HuH-7.5 (cell line): ENCODE data around the gene PRKCG.

Experiments used
- DNase-seq: peaks from one replicate; pipeline ENCODE4 v3.0.0; 2011; ENCODE audit warnings: low spot score

PRKCG gene

GRCh38 chr19:53872762-53873161, 9.2 kb upstream of the PRKCG start:
- no peak for DNase-seq

DNA sequence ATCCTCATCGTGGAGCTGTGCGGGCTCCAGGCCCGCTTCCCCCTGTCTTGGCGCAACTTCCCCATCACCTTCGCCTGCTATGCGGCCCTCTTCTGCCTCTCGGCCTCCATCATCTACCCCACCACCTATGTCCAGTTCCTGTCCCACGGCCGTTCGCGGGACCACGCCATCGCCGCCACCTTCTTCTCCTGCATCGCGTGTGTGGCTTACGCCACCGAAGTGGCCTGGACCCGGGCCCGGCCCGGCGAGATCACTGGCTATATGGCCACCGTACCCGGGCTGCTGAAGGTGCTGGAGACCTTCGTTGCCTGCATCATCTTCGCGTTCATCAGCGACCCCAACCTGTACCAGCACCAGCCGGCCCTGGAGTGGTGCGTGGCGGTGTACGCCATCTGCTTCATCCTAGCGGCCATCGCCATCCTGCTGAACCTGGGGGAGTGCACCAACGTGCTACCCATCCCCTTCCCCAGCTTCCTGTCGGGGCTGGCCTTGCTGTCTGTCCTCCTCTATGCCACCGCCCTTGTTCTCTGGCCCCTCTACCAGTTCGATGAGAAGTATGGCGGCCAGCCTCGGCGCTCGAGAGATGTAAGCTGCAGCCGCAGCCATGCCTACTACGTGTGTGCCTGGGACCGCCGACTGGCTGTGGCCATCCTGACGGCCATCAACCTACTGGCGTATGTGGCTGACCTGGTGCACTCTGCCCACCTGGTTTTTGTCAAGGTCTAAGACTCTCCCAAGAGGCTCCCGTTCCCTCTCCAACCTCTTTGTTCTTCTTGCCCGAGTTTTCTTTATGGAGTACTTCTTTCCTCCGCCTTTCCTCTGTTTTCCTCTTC, 8.0 kb upstream of the PRKCG start:
- DNase-seq, result no peak

GRCh38 chr19:53874606-53874990, 7.4 kb upstream of the PRKCG start:
- no peak for DNase-seq

DNA sequence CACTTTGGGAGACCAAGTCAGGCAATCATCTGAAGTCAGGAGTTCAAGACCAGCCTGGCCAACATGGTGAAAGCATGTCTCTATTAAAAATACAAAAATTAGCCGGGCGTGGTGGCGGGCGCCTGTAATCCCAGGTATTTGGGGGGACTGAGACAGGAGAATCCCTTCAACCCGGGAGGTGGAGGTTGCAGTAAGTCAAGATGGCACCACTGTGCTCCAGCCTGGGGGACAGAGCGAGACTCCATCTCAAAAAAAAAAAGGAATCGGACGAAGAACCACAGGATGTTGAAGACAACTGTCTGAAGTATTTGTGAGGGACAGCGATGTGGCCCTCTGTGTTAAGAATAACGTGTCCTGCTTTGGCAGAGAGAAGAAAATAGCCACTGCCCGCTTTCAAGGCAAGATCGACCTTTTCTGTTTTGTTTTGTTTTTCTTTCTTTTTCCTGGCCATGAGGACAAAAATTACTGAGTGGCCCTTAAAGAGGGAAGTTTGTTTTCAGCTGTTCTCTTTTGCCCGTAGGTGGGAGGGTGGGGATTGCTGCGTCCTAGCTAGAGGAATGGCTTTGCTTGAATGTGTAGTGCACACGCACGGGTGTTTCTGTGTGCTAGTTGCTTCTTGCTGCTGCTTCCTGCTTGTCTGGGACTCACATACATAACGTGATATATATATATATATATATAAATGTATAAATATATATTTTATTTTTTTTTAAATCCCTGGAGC, 6.2 kb upstream of the PRKCG start:
- peak; percentile 1 for DNase-seq

- DNase-seq, result peak; percentile 5
Observed at GRCh38 chr19:53876651-53877224, 5.3 kb upstream of the PRKCG start.

DNA sequence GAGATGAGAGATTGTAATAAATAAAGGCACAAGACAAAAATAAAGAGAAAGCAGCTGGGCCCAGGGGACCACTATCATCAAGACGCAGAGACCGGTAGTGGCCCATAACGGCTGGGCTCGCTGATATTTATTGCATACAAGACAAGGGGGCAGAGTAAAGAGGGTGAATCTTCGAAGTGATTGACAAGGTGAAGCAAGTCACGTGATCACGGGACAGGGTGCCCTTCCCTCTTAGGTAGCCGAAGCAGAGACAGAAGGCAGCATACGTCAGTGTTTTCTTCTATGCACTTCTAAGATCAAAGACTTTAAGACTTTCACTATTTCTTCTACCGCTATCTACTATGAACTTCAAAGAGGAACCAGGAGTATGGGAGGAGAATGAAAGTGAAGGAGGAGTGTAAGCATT, 4.6 kb upstream of the PRKCG start:
- DNase-seq, result no peak

- no peak for DNase-seq
Observed at GRCh38 chr19:53878776-53879139, 3.2 kb upstream of the PRKCG start.

GRCh38 chr19:53879140-53880081, 2.6 kb upstream of the PRKCG start:
- peak; percentile 94 for DNase-seq

- DNase-seq, result no peak
Observed at GRCh38 chr19:53880711-53881481, 1.1 kb upstream of the PRKCG start.

DNA sequence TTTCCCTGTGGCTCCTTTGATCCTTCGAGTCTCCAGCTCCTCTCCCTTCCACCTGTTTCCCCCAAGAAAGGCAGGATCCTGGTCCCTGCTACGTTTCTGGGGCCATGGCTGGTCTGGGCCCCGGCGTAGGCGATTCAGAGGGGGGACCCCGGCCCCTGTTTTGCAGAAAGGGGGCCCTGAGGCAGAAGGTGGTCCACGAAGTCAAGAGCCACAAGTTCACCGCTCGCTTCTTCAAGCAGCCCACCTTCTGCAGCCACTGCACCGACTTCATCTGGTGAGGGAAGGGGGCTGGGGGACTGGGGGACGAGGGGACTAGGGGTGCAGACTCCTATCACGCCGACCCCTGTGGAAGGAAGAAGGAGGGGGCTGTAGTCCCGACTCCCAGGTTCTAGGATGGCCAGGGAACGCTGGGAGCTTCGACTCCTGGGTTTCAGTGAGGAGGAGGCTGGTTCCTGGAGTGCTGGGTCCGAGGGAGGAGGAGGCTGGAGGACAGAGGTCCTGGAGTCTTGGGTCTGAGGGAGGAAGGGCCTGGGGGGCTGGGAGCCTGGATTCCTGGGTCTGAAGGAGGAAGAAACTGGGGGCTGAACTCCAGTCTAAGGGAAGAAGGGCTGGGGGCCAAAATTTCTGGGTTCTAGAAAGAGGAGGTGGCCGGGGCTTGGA, 524 bp downstream of the PRKCG start:
- no peak for DNase-seq

DNA sequence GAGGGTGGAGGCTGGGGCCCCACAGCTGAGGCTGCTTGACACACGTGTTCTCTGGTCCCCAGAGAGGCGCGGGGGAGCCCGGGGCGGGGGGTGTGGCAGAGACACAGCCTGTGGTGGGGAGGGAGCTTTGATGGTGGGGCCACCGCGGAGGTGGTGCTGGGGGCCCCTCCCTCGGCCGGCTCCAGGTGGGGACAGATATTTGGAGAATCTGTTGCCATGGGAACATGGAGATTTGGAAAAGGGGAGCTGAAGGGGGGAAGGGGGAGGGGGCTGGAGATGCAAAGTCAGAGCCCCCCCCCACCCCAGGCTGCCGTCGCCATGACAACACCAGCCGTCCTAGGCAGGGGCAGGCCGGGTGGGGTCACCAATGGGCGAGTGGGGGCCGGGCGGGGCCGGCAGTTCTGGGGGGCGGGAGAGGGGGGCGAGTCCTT, 1.2 kb downstream of the PRKCG start:
- no peak for DNase-seq

GRCh38 chr19:53883741-53884140, 1.7 kb downstream of the PRKCG start:
- no peak for DNase-seq

- no peak for DNase-seq
Observed at GRCh38 chr19:53884256-53884655, 2.3 kb downstream of the PRKCG start.

DNA sequence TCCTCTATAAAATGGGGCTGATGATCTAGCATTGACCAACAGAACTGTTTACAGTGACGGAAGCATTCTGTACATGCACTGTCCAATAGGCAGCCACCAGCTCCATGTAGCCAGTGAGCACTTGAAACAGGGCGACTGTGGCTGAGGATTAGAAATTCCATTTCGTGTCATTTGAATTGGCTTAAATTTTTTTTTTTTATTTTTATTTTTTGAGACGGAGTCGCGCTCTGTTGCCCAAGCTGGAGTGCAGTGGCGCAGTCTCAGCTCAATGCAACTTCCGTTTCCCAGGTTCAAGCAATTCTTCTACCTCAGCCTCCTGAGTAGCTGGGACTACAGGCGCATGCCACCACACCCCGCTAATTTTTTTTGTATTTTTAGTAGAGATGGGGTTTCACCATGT, 3.0 kb downstream of the PRKCG start:
- no peak for DNase-seq

DNA sequence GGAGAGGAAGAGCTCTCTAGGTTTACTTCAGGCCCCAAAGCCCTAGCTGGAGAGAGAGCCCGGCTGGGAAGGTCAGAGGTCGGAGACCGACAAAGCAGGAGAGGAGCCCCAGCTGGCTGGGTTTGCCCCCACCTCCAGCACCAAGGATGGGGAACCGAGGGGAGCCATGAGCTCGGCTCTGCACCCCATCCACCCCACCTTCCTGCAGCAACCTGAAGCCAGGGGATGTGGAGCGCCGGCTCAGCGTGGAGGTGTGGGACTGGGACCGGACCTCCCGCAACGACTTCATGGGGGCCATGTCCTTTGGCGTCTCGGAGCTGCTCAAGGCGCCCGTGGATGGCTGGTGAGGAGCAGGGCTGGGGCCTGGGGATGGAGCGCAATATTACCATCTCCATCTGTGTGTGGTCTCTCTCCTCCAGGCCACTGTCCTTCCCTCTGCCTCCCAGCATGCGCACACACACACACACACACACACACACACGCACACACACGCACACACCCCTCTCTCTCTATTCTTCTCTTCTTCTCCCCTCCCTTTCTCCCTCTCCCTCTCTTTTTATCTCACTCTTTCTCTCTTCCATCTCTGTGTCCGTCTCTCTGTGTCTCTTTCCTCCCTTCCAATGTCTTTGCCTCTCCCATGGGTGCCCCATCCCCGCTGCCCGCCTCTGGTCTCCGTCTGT, 10.4 kb downstream of the PRKCG start:
- DNase-seq, result no peak

DNA sequence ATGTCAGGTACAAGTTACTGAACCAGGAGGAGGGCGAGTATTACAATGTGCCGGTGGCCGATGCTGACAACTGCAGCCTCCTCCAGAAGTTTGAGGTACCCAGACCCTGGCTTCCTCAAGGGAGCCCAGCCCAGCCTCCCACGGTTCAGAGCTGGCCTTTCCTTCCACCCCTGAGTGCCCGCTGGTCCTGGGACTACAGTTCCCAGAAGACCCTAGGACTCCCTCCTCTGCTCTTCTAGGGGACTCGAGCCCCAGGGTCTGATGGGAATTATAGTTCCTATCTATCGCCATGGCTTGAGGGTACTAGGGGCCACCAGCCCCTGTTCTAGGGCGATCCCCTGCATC, 11.0 kb downstream of the PRKCG start:
- DNase-seq, result no peak

DNA sequence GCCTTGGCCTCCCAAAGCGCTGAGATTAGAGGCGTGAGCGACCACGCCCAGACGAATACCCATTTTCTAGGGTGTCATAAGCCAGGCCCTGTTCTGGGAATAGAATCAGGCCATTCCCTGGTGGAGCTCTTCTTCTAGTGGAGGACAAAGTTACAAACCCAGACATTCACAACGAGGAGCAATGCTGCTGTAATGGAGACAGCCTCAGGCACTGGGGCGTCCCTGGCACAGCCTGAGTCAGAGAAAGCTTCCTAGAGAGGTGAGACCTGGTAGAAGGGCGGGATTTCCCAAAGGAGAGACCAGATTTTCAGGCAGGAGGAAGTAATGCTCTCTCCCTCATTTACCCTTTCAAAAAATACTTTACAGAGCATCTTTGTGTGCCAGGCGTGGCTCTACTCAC, 12.7 kb downstream of the PRKCG start:
- no peak for DNase-seq

GRCh38 chr19:53896682-53897081, 14.7 kb downstream of the PRKCG start:
- DNase-seq, result no peak

DNA sequence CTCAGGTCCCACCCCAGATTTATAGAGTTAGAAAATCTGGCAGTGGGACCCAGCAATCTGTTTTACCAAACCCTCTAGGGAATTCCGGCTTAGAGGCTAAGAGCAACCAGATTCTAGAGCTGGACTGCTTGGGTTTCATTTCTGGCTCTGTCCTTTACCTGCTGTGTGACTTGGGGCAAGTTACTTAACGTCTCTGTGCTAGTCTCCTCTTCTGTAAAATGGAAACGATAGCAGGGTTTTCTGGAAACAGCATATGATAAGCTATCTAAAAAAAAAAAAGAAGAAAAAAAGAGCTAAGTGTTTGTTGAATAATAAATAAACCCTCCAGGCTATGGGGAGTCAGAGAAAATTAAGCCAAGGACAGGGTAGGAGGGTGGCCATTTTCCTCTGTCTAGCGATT, 15.5 kb downstream of the PRKCG start:
- DNase-seq, result no peak

- DNase-seq, result no peak
Observed at GRCh38 chr19:53898166-53898565, 16.2 kb downstream of the PRKCG start.
